HepG2 (cell line): Measurements from ENCODE around the gene UPK1A. TPM values are rescaled to one million over a fixed set of nuclear protein-coding genes. Genes with fewer than 3 reads are reported as not detected.

Experiments
- GRHL1 ChIP-seq: sonication (generic); formaldehyde crosslinking; conservative IDR thresholded peaks from 2 replicates; pipeline ENCODE4 v1.8.0; 2022; ENCODE audit warnings: missing genetic modification reagents
- HDAC2 ChIP-seq: sonication (generic); formaldehyde crosslinking; IDR thresholded peaks from 2 replicates; pipeline ENCODE4 v1.4.0; 2020; ENCODE audit warnings: missing genetic modification reagents
- HNRNPLL ChIP-seq: fragments of 200-400 bp; formaldehyde crosslinking; IDR thresholded peaks from 2 replicates; pipeline ENCODE4 v1.6.1; 2017; ENCODE audit warnings: mild to moderate bottlenecking, low read depth, low read length; ENCODE audit not compliant: poor library complexity, severe bottlenecking
- MAFF ChIP-seq: IDR thresholded peaks from 2 replicates; pipeline ENCODE4 v1.6.1; 2011; ENCODE audit warnings: low read depth, low read length, improper control_type of control experiment
- NPAS2 ChIP-seq: sonication (generic); formaldehyde crosslinking; IDR thresholded peaks from 2 replicates; pipeline ENCODE4 v1.8.0; 2022; ENCODE audit warnings: mild to moderate bottlenecking, missing genetic modification reagents, borderline replicate concordance
- PAX8 ChIP-seq: sonication (generic); formaldehyde crosslinking; IDR thresholded peaks from 2 replicates; pipeline ENCODE4 v1.8.0; 2022; ENCODE audit warnings: mild to moderate bottlenecking, missing genetic modification reagents, borderline replicate concordance
- PHF20 ChIP-seq: sonication (generic); formaldehyde crosslinking; IDR thresholded peaks from 2 replicates; pipeline ENCODE4 v1.5.0; 2020; ENCODE audit warnings: mild to moderate bottlenecking, missing genetic modification reagents
- POLR2G ChIP-seq: fragments of 200-400 bp; formaldehyde crosslinking; IDR thresholded peaks from 2 replicates; pipeline ENCODE4 v1.6.1; 2018; ENCODE audit warnings: mild to moderate bottlenecking, low read depth, low read length, moderate library complexity
- RBM39 ChIP-seq: fragments of 200-400 bp; formaldehyde crosslinking; IDR thresholded peaks from one replicate; pipeline ENCODE4 v1.6.1; 2018; ENCODE audit warnings: antibody characterized with exemption, mild to moderate bottlenecking, low read depth, low read length; ENCODE audit not compliant: poor library complexity, severe bottlenecking
- RFX3 ChIP-seq: IDR thresholded peaks from 2 replicates; pipeline ENCODE4 v1.6.1; 2016; ENCODE audit warnings: missing biosample characterization, missing genetic modification reagents
- SNAI1 ChIP-seq: sonication (generic); formaldehyde crosslinking; IDR thresholded peaks from 2 replicates; pipeline ENCODE4 v1.5.0; 2020; ENCODE audit warnings: mild to moderate bottlenecking, missing genetic modification reagents, borderline replicate concordance
- SP4 ChIP-seq: sonication (generic); formaldehyde crosslinking; IDR thresholded peaks from 2 replicates; pipeline ENCODE4 v1.8.1; 2023; ENCODE audit warnings: mild to moderate bottlenecking, missing genetic modification reagents
- SRF ChIP-seq: IDR thresholded peaks from 2 replicates; pipeline ENCODE4 v1.6.1; 2011; ENCODE audit warnings: mild to moderate bottlenecking, low read depth, low read length, moderate library complexity
- ZFP36L1 ChIP-seq: sonication (generic); formaldehyde crosslinking; IDR thresholded peaks from 2 replicates; pipeline ENCODE4 v1.8.0; 2022; ENCODE audit warnings: mild to moderate bottlenecking, missing genetic modification reagents, moderate library complexity
- ZNF124 ChIP-seq: sonication (generic); formaldehyde crosslinking; IDR thresholded peaks from 2 replicates; pipeline ENCODE4 v1.4.0; 2020; ENCODE audit warnings: missing genetic modification reagents
- ZNF160 ChIP-seq: sonication (generic); formaldehyde crosslinking; IDR thresholded peaks from 2 replicates; pipeline ENCODE4 v1.8.0; 2022; ENCODE audit warnings: mild to moderate bottlenecking, inconsistent platforms, missing genetic modification reagents
- ZNF337 ChIP-seq: sonication (generic); formaldehyde crosslinking; IDR thresholded peaks from 2 replicates; pipeline ENCODE4 v1.5.1; 2020; ENCODE audit warnings: missing genetic modification reagents, low read depth, mild to moderate bottlenecking, borderline replicate concordance
- ZNF816 ChIP-seq: sonication (generic); formaldehyde crosslinking; IDR thresholded peaks from 2 replicates; pipeline ENCODE4 v1.8.0; 2022; ENCODE audit warnings: missing genetic modification reagents, mild to moderate bottlenecking, borderline replicate concordance
- ZNF891 ChIP-seq: sonication (generic); formaldehyde crosslinking; IDR thresholded peaks from 2 replicates; pipeline ENCODE4 v1.5.0; 2020; ENCODE audit warnings: mild to moderate bottlenecking, missing genetic modification reagents
- ZSCAN29 ChIP-seq: sonication (generic); formaldehyde crosslinking; conservative IDR thresholded peaks from 2 replicates; pipeline ENCODE4 v1.4.0; 2020; ENCODE audit warnings: mild to moderate bottlenecking, missing genetic modification reagents
- polyA plus RNA-seq, 8 experiments: library from polyadenylated mRNA; depleted of rRNA in 3 of 8; stranded (reverse) in 7 of 8; unstranded in 1 of 8; fragments of >200 nt; fragmentation: Illumina TruSeq in 4 of 8; extraction: Trizol in 4 of 8; gene quantifications; 2 replicates each; pipeline versions ENCODE4 v1.2.1 to v1.2.3, GENCODE V29; 2011 to 2016; ENCODE audit warnings: low read depth in 4 of 8, missing spikeins in 1 of 8, mixed read lengths in 1 of 8; ENCODE audit not compliant: insufficient read depth in 1 of 8
- total RNA-seq, 5 experiments: library from RNA; depleted of rRNA; stranded (reverse); fragments of >200 nt; fragmentation: Illumina TruSeq; extraction: Trizol; gene quantifications; 2 replicates each; pipeline ENCODE4 v1.2.3, GENCODE V29; 2016; ENCODE audit warnings: low read depth in 1 of 5
- TF ChIP-seq, protein P1 (sequence below): sonication (generic); formaldehyde crosslinking; IDR thresholded peaks from 2 replicates; pipeline ENCODE4 v1.5.0; 2020; ENCODE audit warnings: mild to moderate bottlenecking, missing genetic modification reagents
- TF ChIP-seq, protein P2 (sequence below): conservative IDR thresholded peaks from 2 replicates; pipeline ENCODE4 v1.6.1; 2018; ENCODE audit warnings: missing genetic modification reagents
- TF ChIP-seq, protein P3 (sequence below): sonication (generic); formaldehyde crosslinking; conservative IDR thresholded peaks from 2 replicates; pipeline ENCODE4 v1.8.0; 2022; ENCODE audit warnings: low read depth, missing genetic modification reagents

Gene UPK1A
- total and polyA plus RNA-seq, 2 of the 13 experiments (the other 11 are each of a cell fraction or from before 2014, with no cell fraction given) = 2.9 TPM; not detected in 1

DNA sequence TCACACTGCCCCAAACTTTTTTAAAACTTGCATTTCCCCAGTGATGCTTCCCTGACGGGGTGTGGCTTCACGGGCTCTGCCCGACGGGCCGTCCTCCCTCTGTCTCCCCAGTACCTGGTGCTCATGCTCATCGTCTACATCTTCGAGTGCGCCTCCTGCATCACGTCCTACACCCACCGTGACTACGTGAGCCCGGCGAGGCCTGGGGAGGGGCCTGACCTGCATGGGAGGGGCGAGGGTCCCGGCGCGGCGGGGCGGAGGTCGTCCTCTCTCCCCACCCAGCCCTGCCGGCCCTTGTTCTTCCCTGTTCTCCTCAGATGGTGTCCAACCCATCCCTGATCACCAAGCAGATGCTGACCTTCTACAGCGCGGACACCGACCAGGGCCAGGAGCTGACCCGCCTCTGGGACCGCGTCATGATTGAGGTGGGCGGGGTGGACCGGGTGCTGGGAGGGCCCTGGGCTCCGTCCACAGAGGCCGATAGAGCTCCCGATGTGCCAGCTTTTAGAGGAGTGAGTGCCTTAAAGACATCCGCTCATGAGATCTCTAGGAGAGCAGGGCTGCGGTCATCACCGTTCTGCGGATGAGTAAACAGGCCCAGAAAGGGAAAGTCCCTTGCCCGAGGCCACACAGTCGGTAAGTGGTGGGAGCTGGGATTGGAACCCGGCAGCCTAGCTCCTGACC, 6.9 kb downstream of the UPK1A start (continued):
- TF ChIP-seq, protein P1, sequence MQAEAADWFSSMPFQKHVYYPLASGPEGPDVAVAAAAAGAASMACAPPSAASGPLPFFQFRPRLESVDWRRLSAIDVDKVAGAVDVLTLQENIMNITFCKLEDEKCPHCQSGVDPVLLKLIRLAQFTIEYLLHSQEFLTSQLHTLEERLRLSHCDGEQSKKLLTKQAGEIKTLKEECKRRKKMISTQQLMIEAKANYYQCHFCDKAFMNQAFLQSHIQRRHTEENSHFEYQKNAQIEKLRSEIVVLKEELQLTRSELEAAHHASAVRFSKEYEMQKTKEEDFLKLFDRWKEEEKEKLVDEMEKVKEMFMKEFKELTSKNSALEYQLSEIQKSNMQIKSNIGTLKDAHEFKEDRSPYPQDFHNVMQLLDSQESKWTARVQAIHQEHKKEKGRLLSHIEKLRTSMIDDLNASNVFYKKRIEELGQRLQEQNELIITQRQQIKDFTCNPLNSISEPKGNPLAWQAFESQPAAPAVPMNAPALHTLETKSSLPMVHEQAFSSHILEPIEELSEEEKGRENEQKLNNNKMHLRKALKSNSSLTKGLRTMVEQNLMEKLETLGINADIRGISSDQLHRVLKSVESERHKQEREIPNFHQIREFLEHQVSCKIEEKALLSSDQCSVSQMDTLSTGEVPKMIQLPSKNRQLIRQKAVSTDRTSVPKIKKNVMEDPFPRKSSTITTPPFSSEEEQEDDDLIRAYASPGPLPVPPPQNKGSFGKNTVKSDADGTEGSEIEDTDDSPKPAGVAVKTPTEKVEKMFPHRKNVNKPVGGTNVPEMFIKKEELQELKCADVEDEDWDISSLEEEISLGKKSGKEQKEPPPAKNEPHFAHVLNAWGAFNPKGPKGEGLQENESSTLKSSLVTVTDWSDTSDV (CRISPR knock-in tag) = no peak
- TF ChIP-seq ZNF124 (CRISPR knock-in tag) = no peak
- no peak for TF ChIP-seq ZNF160
- no peak for TF ChIP-seq ZNF337
- no peak for TF ChIP-seq NPAS2
- no peak for TF ChIP-seq RFX3 (CRISPR knock-in tag)
- no peak for TF ChIP-seq SRF
- TF ChIP-seq ZSCAN29 (CRISPR knock-in tag) = no peak
- TF ChIP-seq PAX8 = no peak
- peak; percentile 14 for TF ChIP-seq HNRNPLL
- TF ChIP-seq ZFP36L1 = no peak
- no peak for TF ChIP-seq ZNF816 (CRISPR knock-in tag)
- TF ChIP-seq ZNF891 (CRISPR knock-in tag) = no peak
- no peak for TF ChIP-seq MAFF
- no peak for TF ChIP-seq HDAC2 (CRISPR knock-in tag)
- TF ChIP-seq SNAI1 (CRISPR knock-in tag) = no peak
- TF ChIP-seq POLR2G = 0 out of 2 replicates have a peak, but pooled peaks have one; percentile 25
- no peak for TF ChIP-seq PHF20 (CRISPR knock-in tag)
- TF ChIP-seq, protein P2, sequence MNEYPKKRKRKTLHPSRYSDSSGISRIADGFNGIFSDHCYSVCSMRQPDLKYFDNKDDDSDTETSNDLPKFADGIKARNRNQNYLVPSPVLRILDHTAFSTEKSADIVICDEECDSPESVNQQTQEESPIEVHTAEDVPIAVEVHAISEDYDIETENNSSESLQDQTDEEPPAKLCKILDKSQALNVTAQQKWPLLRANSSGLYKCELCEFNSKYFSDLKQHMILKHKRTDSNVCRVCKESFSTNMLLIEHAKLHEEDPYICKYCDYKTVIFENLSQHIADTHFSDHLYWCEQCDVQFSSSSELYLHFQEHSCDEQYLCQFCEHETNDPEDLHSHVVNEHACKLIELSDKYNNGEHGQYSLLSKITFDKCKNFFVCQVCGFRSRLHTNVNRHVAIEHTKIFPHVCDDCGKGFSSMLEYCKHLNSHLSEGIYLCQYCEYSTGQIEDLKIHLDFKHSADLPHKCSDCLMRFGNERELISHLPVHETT = no peak
- peak; percentile 57; the same call in 1 of the 2 replicates for TF ChIP-seq SP4 (CRISPR knock-in tag)
- no peak for TF ChIP-seq GRHL1 (CRISPR knock-in tag)
- TF ChIP-seq, protein P3, sequence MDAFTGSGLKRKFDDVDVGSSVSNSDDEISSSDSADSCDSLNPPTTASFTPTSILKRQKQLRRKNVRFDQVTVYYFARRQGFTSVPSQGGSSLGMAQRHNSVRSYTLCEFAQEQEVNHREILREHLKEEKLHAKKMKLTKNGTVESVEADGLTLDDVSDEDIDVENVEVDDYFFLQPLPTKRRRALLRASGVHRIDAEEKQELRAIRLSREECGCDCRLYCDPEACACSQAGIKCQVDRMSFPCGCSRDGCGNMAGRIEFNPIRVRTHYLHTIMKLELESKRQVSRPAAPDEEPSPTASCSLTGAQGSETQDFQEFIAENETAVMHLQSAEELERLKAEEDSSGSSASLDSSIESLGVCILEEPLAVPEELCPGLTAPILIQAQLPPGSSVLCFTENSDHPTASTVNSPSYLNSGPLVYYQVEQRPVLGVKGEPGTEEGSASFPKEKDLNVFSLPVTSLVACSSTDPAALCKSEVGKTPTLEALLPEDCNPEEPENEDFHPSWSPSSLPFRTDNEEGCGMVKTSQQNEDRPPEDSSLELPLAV (CRISPR knock-in tag) = no peak
- no peak for TF ChIP-seq RBM39
